NCI-H1436 (cell line): ENCODE results near the gene TEX14.
"Not testable (repeated sequence)": the region's sequence is repeated elsewhere in the genome, so short reads cannot be mapped to it uniquely, and the experiment has no call there.

Experiments used
- DNase-seq: peaks from one replicate; lab custom pipeline; 2025; lab: John Stamatoyannopoulos, UW

TEX14 gene

GRCh38 chr17:58560511-58560910 lies 131.3 kb downstream of the TEX14 start:
- DNase-seq: no peak

- no peak for DNase-seq
Measured at GRCh38 chr17:58557981-58558380, 133.9 kb downstream of the TEX14 start.

- DNase-seq: no peak
Measured at GRCh38 chr17:58556833-58557250, 135.0 kb downstream of the TEX14 start.

- DNase-seq: not testable (repeated sequence)
Measured at GRCh38 chr17:58555109-58555508, 136.7 kb downstream of the TEX14 start.

GRCh38 chr17:58541249-58541648 lies 150.6 kb downstream of the TEX14 start:
- DNase-seq: no peak

GRCh38 chr17:58539698-58540097 lies 152.1 kb downstream of the TEX14 start:
- DNase-seq: no peak

GRCh38 chr17:58538811-58539409 lies 152.9 kb downstream of the TEX14 start:
- DNase-seq: peak; percentile 38

GRCh38 chr17:58537266-58537665 lies 154.6 kb downstream of the TEX14 start:
- no peak for DNase-seq

- no peak for DNase-seq
Measured at GRCh38 chr17:58536542-58536941, 155.3 kb downstream of the TEX14 start.

GRCh38 chr17:58535431-58535830 lies 156.4 kb downstream of the TEX14 start:
- no peak for DNase-seq

GRCh38 chr17:58534901-58535421 lies 156.9 kb downstream of the TEX14 start:
- DNase-seq: no peak

GRCh38 chr17:58534331-58534730 lies 157.5 kb downstream of the TEX14 start:
- DNase-seq: no peak

GRCh38 chr17:58533616-58534188 lies 158.1 kb downstream of the TEX14 start:
- no peak for DNase-seq

- no peak for DNase-seq
Measured at GRCh38 chr17:58532555-58532951, 159.3 kb downstream of the TEX14 start.

GRCh38 chr17:58531661-58532554 lies 159.9 kb downstream of the TEX14 start:
- peak; percentile 61 for DNase-seq

- no peak for DNase-seq
Measured at GRCh38 chr17:58531122-58531521, 160.7 kb downstream of the TEX14 start.

GRCh38 chr17:58530655-58531054 lies 161.2 kb downstream of the TEX14 start:
- DNase-seq: no peak

- no peak for DNase-seq
Measured at GRCh38 chr17:58529275-58529674, 162.6 kb downstream of the TEX14 start.

- no peak for DNase-seq
Measured at GRCh38 chr17:58528443-58528842, 163.4 kb downstream of the TEX14 start.

- no peak for DNase-seq
Measured at GRCh38 chr17:58527949-58528348, 163.9 kb downstream of the TEX14 start.

- no peak for DNase-seq
Measured at GRCh38 chr17:58527306-58527705, 164.5 kb downstream of the TEX14 start.

GRCh38 chr17:58525239-58525638 lies 166.6 kb downstream of the TEX14 start:
- DNase-seq: no peak

- DNase-seq: no peak
Measured at GRCh38 chr17:58521680-58522079, 170.2 kb downstream of the TEX14 start.
